Natural killer cell (primary cell): ENCODE data around the gene MGLL. TPM values are rescaled to one million over a fixed set of nuclear protein-coding genes. Genes with fewer than 3 reads are reported as not detected.

ENCODE experiments used
- ATAC-seq, 3 donors: fragments of 150-1000 bp in 2 of 3; fragments of 200-7000 bp in 1 of 3; cut with Tn5 transposase; 1 replicate in 1 of 3; 2 replicates in 2 of 3; pipeline ENCODE4 v1.10.0; 2021; ENCODE audit warnings: mild to moderate bottlenecking in 2 of 3, moderate library complexity in 2 of 3
- DNase-seq, 2 donors: peaks; one replicate each; pipeline versions ENCODE4 v3.0.0 to v3.0.0-alpha.2; 2013 to 2021; ENCODE audit warnings: mixed read lengths in 1 of 2
- H3K27ac ChIP-seq: one replicate; pipeline ENCODE4 v1.5.1; 2013; ENCODE audit warnings: mild to moderate bottlenecking, low read length
- H3K27me3 ChIP-seq: one replicate; pipeline ENCODE4 v1.6.1; 2013; ENCODE audit warnings: low read length; ENCODE audit not compliant: control insufficient read depth, insufficient read depth
- H3K36me3 ChIP-seq: one replicate; pipeline ENCODE4 v1.6.1; 2013; ENCODE audit warnings: low read length; ENCODE audit not compliant: control insufficient read depth, insufficient read depth
- H3K4me1 ChIP-seq: one replicate; pipeline ENCODE4 v1.6.1; 2013; ENCODE audit warnings: low read length; ENCODE audit not compliant: control insufficient read depth, insufficient read depth
- H3K4me3 ChIP-seq: one replicate; pipeline ENCODE4 v1.5.1; 2013; ENCODE audit warnings: low read length
- H3K9me3 ChIP-seq: one replicate; pipeline ENCODE4 v1.6.1; 2013; ENCODE audit warnings: low read length; ENCODE audit not compliant: control insufficient read depth, insufficient read depth
- H3K27ac Mint-ChIP-seq, 2 donors: one replicate each; pipeline ENCODE4 v1.8.0; 2022; ENCODE audit warnings: mild to moderate bottlenecking in 2 of 2, mixed read lengths in 2 of 2, moderate library complexity in 1 of 2
- H3K27me3 Mint-ChIP-seq, 2 donors: one replicate each; pipeline ENCODE4 v1.8.0; 2022; ENCODE audit warnings: low read depth in 2 of 2, mixed read lengths in 2 of 2
- H3K36me3 Mint-ChIP-seq: one replicate; pipeline ENCODE4 v1.8.0; 2022; ENCODE audit warnings: mixed read lengths
- H3K4me1 Mint-ChIP-seq, 2 donors: one replicate each; pipeline ENCODE4 v1.8.0; 2022; ENCODE audit warnings: mixed read lengths in 2 of 2
- H3K4me3 Mint-ChIP-seq: one replicate; pipeline ENCODE4 v1.8.0; 2022; ENCODE audit warnings: mild to moderate bottlenecking, moderate library complexity, mixed read lengths
- H3K9me3 Mint-ChIP-seq, 2 donors: one replicate each; pipeline ENCODE4 v1.8.0; 2022; ENCODE audit warnings: mixed read lengths in 2 of 2
- CTCF ChIP-seq: fragments of 200-600 bp; IDR thresholded peaks from one replicate; pipeline ENCODE4 v1.8.0; 2022; ENCODE audit warnings: antibody characterized with exemption
- WGBS: methylation state at CpG from one replicate; pipeline ENCODE4 v1.1.7; 2013; ENCODE audit warnings: missing lambda C conversion rate; ENCODE audit not compliant: insufficient coverage; 5-methylcytosine and 5-hydroxymethylcytosine counted together
- intact Hi-C: fragments of 100-400 bp; cut with micrococcal nuclease; formaldehyde crosslinking; loops from one replicate; pipeline ENCODE4 v1.14.2; 2022
- total RNA-seq, 4 donors: library from RNA; stranded (reverse); fragments of 120-200 nt in 1 of 4; gene quantifications; one replicate each; pipeline versions ENCODE4 v1.2.3 to v1.2.4, GENCODE V29; 2013 to 2022

MGLL gene
- total RNA-seq, 3 donors from 2014 or later (not counting 1 experiment from before 2014, with no cell fraction given): 2.7 to 4.6 (median 3.0) TPM

GRCh38 chr3:127665165-127665564, 157.2 kb downstream of the MGLL start:
- H3K36me3 ChIP-seq: no peaks in the 10 kb centered on the region
- H3K4me3 ChIP-seq: no peak overlapping the region
- no peaks in the 10 kb centered on the region for H3K27me3 ChIP-seq
- Mint-ChIP-seq H3K36me3 (no peaks in the 10 kb centered on the region), H3K27me3 (peaks cover 3% of the 10 kb centered on the region in 2 donors), H3K9me3 (no peaks in the 10 kb centered on the region), H3K4me1 (no peaks in the 10 kb centered on the region), H3K27ac (no peak overlapping the region), H3K4me3 (no peak overlapping the region)
- no peaks in the 10 kb centered on the region for H3K4me1 ChIP-seq
- no peak for TF ChIP-seq CTCF
- ATAC-seq: no peak
- no peaks in the 10 kb centered on the region for H3K9me3 ChIP-seq
- WGBS: 95% methylated on average over 2 of the region's 2 CpGs
- H3K27ac ChIP-seq: no peak overlapping the region
- intact Hi-C loops: no loop called here
- no peak for DNase-seq

- 93% methylated on average over 5 of the region's 5 CpGs for WGBS
- no peaks in the 10 kb centered on the region for H3K36me3 Mint-ChIP-seq
Observed at GRCh38 chr3:127663151-127663550, 159.2 kb downstream of the MGLL start.

GRCh38 chr3:127662001-127662469, 160.3 kb downstream of the MGLL start:
- H3K27ac Mint-ChIP-seq: no peak overlapping the region
- H3K36me3 Mint-ChIP-seq: no peaks in the 10 kb centered on the region
- H3K4me3 Mint-ChIP-seq: no peak overlapping the region
- no peaks in the 10 kb centered on the region for H3K4me1 Mint-ChIP-seq
- WGBS: 92% methylated on average over 11 of the region's 11 CpGs
- H3K36me3 ChIP-seq: no peaks in the 10 kb centered on the region
- H3K27ac ChIP-seq: no peak overlapping the region
- H3K9me3 ChIP-seq: no peaks in the 10 kb centered on the region
- TF ChIP-seq CTCF: no peak
- no peak for ATAC-seq
- DNase-seq: no peak
- H3K27me3 ChIP-seq: no peaks in the 10 kb centered on the region
- H3K4me3 ChIP-seq: no peak overlapping the region
- no peaks in the 10 kb centered on the region for H3K9me3 Mint-ChIP-seq
- H3K27me3 Mint-ChIP-seq: peaks cover 4 to 14% of the 10 kb centered on the region in 2 donors
- H3K4me1 ChIP-seq: no peaks in the 10 kb centered on the region
- intact Hi-C loops: no loop called here

More at GRCh38 chr3:127663151-127663550, 159.2 kb downstream of the MGLL start:
- Histone ChIP-seq H3K27ac (no peak overlapping the region), H3K27me3 (no peaks in the 10 kb centered on the region), H3K9me3 (no peaks in the 10 kb centered on the region), H3K36me3 (no peaks in the 10 kb centered on the region), H3K4me3 (no peak overlapping the region), H3K4me1 (no peaks in the 10 kb centered on the region)
- Mint-ChIP-seq H3K4me1 (no peaks in the 10 kb centered on the region), H3K4me3 (no peak overlapping the region), H3K9me3 (no peaks in the 10 kb centered on the region), H3K27ac (no peak overlapping the region), H3K27me3 (peaks cover 4 to 14% of the 10 kb centered on the region in 2 donors)
- intact Hi-C loops: no loop called here
- no peak for TF ChIP-seq CTCF
- no peak for ATAC-seq
- no peak for DNase-seq

- H3K9me3 ChIP-seq: no peaks in the 10 kb centered on the region
- H3K4me1 ChIP-seq: no peaks in the 10 kb centered on the region
- Mint-ChIP-seq H3K27me3 (peaks cover 4 to 14% of the 10 kb centered on the region in 2 donors), H3K27ac (no peak overlapping the region), H3K36me3 (no peaks in the 10 kb centered on the region), H3K9me3 (no peaks in the 10 kb centered on the region), H3K4me1 (no peaks in the 10 kb centered on the region), H3K4me3 (no peak overlapping the region)
- intact Hi-C loops: no loop called here
- 89% methylated on average over 5 of the region's 5 CpGs for WGBS
- no peak overlapping the region for H3K27ac ChIP-seq
- no peaks in the 10 kb centered on the region for H3K36me3 ChIP-seq
- DNase-seq: no peak
- ATAC-seq: no peak
- no peak for TF ChIP-seq CTCF
- no peaks in the 10 kb centered on the region for H3K27me3 ChIP-seq
- no peak overlapping the region for H3K4me3 ChIP-seq
Observed at GRCh38 chr3:127661600-127661999, 160.7 kb downstream of the MGLL start.
